ENCODE data around the gene PERM1.
"Not testable (repeated sequence)": the region's sequence is repeated elsewhere in the genome, so short reads cannot be mapped to it uniquely, and the experiment has no call there.

Gene PERM1, protein sequence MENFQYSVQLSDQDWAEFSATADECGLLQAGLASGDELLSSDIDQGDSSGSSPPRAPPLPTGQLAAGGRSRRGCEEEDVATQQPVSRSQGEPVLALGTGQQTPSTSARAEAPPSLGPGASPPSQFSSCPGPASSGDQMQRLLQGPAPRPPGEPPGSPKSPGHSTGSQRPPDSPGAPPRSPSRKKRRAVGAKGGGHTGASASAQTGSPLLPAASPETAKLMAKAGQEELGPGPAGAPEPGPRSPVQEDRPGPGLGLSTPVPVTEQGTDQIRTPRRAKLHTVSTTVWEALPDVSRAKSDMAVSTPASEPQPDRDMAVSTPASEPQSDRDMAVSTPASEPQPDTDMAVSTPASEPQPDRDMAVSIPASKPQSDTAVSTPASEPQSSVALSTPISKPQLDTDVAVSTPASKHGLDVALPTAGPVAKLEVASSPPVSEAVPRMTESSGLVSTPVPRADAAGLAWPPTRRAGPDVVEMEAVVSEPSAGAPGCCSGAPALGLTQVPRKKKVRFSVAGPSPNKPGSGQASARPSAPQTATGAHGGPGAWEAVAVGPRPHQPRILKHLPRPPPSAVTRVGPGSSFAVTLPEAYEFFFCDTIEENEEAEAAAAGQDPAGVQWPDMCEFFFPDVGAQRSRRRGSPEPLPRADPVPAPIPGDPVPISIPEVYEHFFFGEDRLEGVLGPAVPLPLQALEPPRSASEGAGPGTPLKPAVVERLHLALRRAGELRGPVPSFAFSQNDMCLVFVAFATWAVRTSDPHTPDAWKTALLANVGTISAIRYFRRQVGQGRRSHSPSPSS

DNA sequence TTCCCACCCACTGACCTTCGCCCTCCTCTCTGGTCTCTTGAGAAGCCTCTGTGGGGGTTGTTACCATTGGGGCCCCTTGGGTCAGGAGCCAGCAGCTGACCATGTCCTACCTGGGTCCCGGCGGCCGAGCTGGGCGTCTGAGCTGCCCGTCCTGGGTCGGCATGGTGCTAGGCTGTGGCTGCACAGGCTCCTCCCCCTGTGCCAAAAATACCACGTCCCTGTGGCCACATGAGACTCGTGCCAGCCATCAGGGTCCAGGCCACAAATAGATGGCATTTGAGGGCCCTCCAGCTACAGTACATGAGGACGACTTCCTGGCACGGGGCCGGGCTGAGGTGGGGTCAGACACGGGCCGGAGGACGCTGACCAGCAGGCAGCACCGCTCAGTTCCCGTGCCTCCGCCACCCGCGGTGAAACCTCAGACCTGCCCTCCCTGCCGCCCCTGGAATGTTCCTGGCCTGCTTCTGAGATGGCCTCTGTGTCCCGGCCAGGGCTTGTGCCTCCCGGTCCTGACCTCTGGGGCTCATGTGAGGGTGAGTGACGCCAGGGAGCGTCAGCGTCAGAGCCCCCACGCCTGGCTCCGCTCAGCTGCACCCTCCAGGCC, at the start of gene PERM1:
Gene PERM1 (minus strand): TSS at position 139 of the 604 bp plus-strand sequence. CDS start 1,064 bp downstream, outside the sequence.
- DNase-seq, result no peak

DNA sequence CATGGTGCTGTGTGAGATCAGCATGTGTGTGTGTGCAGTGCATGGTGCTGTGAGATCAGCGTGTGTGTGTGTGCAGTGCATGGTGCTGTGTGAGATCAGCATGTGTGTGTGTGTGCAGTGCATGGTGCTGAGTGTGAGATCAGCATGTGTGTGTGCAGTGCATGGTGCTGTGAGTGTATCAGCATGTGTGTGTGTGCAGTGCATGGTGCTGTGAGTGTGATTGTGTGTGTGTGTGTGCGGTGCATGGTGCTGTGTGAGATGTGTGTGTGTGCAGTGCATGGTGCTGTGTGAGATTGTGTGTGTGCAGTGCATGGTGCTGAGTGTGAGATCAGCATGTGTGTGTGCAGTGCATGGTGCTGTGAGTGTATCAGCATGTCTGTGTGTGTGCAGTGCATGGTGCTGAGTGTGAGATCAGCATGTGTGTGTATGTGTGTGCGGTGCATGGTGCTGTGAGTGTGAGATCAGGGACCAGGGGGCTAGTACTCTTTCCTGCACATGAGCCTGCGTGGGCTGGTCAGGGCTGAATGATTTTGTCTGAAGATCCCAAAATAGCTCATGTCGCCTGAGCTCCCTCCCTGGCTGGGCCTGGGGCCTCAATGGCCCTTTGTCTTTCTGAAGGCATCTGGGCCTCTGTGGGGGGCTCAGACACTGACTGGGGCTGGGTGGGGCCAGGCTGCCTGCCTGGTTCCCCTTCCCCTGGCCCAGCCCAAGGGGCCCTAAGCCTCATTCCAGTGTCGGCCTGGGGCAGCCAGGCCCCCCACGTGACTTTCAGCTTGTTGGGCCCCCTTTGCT, 49.2 kb upstream of the PERM1 start:
- not testable (repeated sequence) for DNase-seq

DNA sequence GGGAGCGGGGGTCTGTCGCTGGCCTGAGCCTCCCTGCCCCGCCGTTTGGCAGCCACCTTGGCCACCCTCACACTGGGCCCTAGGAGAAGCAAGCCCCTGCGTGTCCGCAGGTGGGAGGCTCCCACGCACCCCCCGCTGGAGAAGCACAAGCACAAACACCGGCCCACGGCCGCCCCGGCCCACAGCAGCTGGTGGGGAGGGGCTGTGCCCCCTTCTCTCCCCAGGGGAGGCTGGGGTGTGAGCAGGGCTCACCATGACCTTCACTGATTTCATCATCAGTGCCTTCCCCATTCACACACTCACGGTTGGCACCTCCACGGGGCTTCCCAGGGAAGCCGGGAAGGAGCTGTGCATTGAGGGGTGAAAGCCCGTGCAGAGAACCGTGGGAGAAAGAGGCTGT, 45.9 kb upstream of the PERM1 start:
- no peak for DNase-seq

DNA sequence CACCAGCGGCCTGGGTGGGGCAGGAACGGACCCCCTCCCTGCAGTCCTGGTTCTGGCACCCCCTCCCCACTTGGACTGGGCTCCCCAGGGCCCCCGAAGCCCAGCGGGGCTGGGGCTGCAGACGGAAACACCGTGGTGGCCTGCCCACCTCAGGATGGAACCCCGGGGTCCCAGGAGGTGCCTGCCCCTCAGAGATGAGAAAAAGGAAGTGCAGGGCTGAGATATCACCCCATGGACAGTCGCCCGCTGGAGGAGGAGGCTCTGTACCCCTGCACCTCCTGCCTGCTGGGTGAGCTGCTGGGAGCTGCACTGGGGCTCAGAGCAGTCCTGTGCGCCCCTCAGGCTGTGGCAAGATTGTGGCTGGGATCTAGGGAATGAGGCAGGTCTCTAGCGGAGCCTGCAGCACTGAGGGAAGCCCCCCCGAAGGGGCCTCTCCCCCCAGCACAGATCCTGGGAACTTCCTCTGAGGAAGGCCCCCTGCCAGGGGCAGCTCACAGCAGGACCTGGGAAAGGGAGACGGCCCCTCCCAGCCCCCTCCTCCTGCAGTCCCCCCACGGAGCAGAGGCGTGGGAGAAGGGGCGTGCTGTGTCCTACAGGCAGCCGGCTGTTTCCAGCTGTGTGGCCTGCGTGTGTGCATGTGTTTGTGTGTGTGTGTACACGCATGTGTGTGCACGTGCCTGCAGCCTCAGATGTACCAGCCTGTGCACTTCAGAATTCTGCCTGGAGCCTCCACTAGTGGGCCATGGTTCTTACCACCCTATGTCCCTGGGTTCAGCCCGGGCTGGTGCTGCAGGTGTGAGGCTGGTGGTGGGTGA, 44.9 kb upstream of the PERM1 start:
- no peak for DNase-seq

DNA sequence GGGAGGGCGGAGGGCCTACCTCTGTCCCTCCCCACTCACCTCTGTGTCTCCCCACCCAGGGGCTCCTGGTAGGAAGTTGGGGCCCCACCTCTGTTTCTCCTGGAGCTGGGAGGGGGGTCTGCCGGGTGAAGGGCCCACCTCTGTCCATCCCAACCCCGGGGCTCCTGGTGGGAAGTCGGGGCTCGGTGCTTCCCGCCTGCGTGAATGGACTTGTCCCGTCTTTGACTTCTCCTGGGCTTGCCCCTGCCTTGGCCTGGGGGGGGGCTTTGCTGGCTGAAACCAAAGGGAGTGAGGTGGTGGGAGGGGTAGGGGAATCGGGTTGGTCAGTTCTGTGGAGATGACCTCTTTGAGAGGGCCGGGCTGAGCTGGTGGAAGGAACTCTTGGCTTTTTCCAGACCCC, 43.8 kb upstream of the PERM1 start:
- no peak for DNase-seq

DNA sequence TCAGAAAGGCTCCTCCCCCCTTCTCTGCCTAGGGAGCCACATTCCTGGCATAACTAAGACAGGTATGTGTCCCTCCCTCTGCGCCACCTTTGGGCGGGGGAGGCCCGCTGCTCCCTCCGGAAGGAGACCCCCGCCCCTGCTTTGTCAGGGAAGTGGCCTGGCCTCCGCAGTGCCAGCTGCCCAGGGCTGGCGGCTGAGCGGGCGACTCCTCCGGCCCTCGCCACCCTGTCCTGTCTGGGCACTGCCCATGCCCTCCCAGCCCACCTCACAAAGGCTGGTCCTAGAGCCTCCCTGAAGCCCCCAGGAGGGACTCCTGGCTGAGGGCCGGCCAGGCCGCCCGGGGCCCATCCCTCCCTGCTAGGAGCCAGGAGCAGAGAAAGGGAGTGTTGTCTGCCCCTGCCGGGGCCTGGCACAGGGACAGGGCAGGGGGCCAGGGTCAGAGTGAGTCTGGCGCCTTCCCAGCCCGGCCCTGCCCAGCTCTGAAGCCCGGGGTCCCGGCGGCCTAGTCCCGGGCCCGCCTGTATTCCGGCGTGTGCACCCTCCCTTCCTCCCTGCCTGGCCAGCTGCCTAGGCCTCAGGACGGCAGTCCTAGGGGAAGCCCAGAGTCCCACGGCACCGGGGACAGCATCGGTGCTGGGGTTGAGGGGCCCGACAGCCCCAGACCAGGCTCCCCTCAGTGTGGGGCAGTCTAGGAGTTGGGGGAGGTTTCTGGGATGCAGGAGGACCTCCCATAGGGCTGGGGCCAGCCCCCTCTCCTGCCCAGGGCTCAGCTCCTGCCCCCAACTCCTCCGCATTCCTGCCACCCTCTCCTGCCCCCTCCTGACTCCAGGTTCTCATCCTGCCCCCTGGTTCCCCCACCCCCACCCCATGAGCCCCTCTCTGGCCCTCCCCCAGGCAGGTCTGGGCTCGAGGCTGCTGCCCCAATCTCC, 43.1 kb upstream of the PERM1 start:
- no peak for DNase-seq

DNA sequence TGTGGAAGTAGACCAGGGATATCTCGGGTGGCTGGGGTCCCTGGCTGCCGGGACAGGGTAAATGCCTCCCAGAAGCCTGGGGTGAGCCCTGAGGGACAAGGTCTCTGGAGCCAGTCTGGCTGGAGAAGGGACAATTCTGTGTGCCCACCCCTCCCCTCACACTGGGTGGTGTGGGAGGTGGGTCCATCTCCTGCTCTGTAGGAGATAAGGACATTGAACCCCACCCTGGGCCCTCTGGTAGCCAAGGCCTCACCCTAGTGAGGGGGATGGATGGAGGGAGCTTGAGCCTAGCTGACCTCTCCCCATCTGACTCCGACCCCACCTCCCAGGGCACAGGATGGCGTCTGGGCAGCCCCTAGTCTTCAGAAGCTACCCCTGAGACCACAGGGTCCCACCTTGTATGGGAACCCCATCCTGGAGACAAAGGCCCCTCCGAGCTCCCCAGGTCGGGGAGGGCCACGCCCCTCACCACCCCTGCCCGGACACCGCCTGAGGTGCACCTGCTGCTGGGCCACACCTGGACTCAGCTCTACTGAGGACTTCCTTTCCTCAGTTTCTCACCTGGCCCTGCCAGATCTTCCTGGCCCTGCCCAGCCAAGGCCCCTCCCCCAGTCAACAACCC, 42.4 kb upstream of the PERM1 start:
- DNase-seq, result no peak

DNA sequence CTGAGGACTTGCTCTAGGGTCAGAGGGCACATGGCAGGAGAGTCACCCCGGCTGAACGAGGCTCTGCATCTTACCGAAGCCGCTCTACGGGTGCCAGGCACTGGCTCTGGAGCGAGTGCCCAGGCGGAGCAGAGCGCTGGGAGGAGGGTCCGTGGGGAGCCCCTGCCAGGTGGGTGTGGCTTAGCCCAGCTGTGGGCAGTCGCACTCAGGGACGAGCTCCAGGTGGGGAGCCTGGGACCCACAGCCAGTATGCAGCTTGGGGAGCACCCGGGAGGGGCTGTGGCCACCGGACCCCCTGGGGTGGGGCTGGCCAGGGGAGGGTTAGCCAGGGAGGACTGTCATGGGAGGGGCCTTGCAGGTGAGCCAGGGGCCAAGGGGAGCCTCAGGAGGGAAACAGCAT, 41.8 kb upstream of the PERM1 start:
- no peak for DNase-seq

DNA sequence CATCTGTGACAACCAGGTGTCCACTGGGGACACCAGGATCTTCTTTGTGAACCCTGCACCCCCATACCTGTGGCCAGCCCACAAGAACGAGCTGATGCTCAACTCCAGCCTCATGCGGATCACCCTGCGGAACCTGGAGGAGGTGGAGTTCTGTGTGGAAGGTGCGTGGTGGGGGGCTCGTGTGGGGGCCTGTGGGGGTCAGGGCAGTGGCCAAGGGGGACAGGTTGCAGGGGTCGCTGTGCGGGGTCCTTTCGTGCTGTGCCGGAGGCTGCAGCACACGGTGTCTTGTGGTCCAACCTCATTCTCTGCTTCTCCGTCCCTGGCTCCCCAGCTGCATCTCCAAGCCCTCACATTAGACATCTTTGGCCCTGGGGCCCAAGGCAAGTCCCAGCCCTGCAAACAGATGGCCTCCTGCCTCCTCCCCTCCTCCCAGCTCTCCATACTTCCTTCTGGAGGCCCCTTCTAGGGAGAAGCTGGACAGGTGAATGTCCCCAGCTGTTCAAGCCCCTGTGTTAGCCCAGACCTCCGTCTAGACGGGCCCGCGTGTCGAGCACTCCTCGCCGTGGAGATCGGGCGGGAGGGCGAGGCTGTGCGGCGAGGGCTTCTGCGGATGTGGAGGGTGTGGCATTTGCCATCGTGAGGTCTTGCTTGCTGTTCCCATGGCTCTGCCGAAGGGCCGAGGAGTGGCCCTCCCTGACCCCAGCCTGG, 40.6 kb upstream of the PERM1 start:
- DNase-seq, result no peak

DNA sequence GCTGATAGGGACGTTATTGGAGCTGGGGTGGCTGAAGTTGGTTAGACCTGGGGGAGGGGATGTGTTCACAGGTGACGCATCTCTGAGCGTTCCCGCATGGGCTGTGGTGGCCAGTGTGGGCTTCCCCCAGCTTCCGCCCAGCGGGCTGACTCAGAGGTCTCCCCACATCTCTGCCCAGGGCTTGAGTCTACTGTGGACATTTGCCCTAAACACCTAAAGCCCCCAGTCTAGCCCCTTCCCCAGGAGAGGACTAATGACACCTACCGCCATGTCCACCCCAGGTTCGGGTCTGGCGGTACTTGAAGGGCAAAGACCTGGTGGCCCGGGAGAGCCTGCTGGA, 40.0 kb upstream of the PERM1 start:
- DNase-seq, result peak; percentile 71

DNA sequence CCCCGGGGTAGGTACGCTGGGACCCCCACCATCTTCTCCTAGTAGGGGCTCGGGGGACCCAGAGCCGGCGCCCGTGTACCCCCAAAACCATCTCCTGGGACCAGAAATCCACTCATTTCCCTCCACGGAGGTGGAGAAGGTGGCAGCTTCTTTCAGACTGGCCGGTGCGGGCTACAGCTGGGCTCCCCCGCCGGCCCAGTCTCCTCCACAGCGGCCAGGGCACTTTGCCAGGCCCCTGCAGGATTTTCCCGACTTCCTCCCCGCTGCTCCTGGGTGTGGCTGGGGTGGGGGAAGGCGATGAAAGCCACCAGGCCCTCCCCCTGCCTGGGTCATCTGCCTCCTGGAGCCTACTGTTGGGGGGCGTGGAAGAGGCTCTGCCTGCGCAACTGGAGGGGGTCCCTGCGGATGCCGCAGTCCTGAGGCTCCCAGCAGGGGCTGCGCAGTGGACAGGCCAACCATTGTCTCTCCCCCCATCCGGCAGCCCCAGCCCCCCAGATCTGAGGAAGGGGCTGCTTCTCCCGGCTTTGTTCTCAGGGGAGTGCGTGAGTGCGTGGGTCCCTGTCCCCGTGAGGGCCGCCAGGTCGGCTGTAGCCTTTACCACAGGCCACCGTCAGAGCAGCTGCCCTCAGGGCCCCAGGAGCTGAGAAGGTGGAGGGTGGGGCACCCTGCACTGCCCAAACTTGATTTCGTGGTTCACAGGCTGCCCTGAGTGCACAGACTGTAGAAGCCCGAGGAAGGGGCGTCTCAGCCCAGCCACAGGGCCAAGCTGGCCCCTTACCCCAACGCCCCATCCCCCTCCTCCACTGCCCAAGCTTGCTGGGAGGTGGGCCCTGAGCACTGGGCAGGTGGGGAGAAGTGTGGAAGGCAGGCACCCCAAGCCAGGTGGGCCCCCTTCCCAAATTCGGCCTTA, 39.4 kb upstream of the PERM1 start:
- peak; percentile 69 for DNase-seq

DNA sequence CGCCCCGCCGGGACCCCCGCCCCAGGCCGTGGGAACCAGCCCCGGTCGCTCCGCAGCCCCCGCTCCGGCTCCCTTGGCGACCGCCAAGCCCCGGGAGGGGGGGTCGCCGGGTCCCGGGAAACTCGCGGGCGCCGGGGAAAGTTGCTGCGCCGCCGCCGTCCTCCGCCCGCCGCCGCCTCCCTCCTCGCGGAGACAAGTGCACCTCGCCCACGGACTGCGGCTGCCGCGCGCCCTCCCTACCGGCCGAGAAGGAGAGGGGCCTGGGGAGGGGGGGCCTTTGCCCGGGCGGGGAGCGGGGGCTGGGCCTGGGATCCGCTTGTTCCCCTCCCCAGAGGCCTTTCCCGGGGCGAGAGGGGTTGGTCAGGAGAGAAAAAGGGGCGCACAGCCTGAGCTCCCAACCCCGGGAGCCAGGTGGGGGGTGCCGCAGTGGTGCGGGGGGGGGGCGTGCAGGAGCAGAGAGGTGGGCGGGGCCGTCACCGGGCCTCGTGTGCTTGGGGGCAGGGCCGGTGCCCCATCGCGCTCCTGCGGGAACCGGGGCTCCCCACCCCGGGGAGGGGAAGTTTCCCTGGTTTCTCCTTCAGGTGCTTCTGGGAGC, 38.6 kb upstream of the PERM1 start:
- peak; percentile 22 for DNase-seq

DNA sequence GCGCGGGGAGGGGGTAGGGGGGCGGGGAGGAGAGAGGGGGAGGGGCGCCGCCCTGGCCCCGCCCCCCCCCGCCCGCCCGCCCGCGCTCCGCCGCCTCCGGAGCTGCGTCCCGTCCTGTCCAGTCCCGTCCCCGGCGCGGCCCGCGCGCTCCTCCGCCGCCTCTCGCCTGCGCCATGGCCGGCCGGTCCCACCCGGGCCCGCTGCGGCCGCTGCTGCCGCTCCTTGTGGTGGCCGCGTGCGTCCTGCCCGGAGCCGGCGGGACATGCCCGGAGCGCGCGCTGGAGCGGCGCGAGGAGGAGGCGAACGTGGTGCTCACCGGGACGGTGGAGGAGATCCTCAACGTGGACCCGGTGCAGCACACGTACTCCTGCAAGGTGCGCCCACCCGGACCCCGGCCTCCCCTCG, 38.1 kb upstream of the PERM1 start, which contains the start of gene AGRN:
Gene AGRN (plus strand): TSS at position 121 of the 405 bp plus-strand sequence. CDS start 53 bp downstream, at position 174.
- DNase-seq, result peak; percentile 42

DNA sequence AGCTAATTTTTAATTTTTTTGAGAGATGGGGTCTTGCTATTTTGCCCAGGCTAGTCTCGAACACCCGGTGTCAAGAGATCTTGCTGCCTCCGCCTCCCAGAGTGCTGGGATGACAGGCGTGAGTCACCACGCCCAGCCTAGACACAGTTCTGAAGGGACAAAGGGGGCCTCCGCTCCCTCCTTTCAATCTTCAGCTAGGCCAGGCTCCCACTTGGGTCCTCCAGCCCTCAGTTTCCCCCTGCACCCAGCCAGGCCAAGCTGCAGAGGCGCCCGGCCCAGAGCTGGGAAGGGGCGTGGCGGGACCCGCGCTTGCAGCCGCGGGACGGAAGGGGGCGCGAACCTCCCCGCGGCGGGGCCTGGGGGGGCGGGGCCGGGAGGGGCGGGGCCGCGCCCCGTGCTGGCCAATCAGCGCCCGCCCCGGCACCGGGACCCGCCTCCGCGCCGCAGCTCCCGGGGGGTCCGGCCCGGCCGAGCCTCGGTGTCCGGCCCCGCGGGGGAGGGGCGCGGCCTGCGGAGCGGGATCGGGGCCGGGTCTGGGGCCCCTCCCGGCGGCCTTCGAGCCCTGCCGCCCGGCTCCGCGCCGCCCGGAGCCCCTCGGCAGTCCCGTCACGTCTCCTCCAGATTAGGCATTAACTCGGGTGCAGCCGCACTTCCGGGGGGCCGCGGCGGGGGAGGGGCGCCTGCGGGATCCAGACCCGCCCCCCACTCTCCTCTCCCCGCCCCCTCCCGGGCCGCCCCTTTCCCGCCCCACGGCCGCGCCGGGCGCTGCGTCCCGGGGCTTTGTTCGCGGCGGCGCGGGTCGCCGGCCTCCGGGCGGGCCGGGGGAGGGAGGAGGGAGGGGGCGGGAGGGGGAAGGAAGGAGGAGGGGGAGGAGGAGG, 37.5 kb upstream of the PERM1 start:
- DNase-seq, result peak; percentile 82

DNA sequence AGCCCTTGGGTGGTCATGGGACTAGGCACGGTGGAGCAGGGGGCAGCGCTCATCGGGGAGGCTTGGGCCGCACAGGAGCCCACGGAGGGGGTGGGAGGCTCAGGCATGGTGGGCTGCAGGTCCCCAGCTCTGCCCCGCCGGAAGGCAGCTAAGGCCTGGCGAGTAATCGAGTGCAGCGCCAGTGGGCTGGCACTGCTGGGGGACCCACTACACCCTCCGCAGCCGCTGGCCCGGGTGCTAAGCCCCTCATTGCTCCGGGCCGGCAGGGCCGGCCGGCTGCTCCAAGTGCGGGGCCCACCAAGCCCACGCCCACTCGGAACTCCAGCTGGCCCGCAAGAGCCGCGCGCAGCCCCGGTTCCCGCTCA, 36.4 kb upstream of the PERM1 start:
- DNase-seq, result not testable (repeated sequence)

DNA sequence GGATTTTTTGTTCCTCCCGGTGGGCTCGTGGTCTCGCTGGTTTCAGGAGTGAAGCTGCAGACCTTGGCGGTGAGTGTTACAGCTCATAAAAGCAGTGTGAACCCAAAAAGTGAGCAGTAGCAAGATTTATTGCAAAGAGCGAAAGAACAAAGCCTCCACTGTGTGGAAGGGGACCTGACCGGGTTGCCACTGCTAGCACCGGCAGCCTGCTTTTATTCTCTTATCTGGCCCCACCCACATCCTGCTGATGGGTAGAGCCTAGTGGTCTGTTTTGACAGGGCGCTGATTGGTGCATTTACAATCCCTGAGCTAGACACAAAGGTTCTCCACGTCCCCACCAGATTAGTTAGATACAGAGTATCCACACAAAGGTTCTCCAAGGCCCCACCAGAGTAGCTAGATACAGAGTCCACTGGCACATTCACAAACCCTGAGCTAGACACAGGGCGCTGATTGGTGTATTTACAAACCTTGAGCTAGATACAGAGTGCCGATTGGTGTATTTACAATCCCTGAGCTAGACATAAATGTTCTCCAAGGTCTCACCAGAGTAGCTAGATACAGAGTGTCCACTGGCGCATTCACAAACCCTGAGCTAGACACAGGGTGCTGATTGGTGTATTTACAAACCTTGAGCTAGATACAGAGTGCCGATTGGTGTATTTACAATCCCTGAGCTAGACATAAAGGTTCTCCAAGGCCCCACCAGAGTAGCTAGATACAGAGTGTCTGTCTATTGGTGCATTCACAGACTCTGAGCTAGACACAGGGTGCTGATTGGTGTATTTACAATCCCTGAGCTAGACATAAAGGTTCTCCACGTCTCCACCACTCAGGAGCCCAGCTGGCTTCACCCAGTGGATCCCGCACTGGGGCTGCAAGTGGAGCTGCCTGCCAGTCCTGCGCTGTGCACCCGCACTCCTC, 35.8 kb upstream of the PERM1 start:
- not testable (repeated sequence) for DNase-seq
